Activated T-cell treated with anti-CD3 and anti-CD28 coated beads for 48 hours (primary cell): ENCODE data around the gene RAF1.
A peak's percentile ranks its signal among the peaks of the same experiment; 100 is the strongest.
"Not testable (repeated sequence)": the region's sequence is repeated elsewhere in the genome, so short reads cannot be mapped to it uniquely, and the experiment has no call there.

Experiments used
- DNase-seq: peaks from one replicate; pipeline ENCODE4 v3.0.0-alpha.2; 2020; ENCODE audit warnings: low read depth

Gene RAF1

GRCh38 chr3:12663936-12664908 is at the start of gene RAF1:
TSS of gene RAF1 (minus strand) at chr3:12664117. CDS start at chr3:12618721, 45,396 bp downstream.
- peak; percentile 97 for DNase-seq

- no peak for DNase-seq
These were observed 46.1 kb upstream of the RAF1 start for GRCh38 chr3:12710062-12710461.

- no peak for DNase-seq
These were observed 45.4 kb upstream of the RAF1 start for GRCh38 chr3:12709334-12709733.

- DNase-seq, result no peak
These were observed 44.8 kb upstream of the RAF1 start for GRCh38 chr3:12708584-12709192.

- DNase-seq, result no peak
These were observed 43.5 kb upstream of the RAF1 start for GRCh38 chr3:12707449-12707848.

GRCh38 chr3:12706504-12707253 is 42.8 kb upstream of the RAF1 start:
- peak; percentile 49 for DNase-seq

- no peak for DNase-seq
These were observed 42.1 kb upstream of the RAF1 start for GRCh38 chr3:12705981-12706380.

GRCh38 chr3:12705374-12705926 is 41.5 kb upstream of the RAF1 start:
- no peak for DNase-seq

GRCh38 chr3:12702501-12702900 is 38.6 kb upstream of the RAF1 start:
- no peak for DNase-seq

GRCh38 chr3:12701601-12702000 is 37.7 kb upstream of the RAF1 start:
- DNase-seq, result not testable (repeated sequence)

GRCh38 chr3:12700800-12701199 is 36.9 kb upstream of the RAF1 start:
- no peak for DNase-seq

GRCh38 chr3:12695916-12696315 is 32.0 kb upstream of the RAF1 start:
- no peak for DNase-seq

- DNase-seq, result no peak
These were observed 31.2 kb upstream of the RAF1 start for GRCh38 chr3:12695112-12695511.

- DNase-seq, result no peak
These were observed 28.5 kb upstream of the RAF1 start for GRCh38 chr3:12692444-12692843.

- DNase-seq, result no peak
These were observed 26.2 kb upstream of the RAF1 start for GRCh38 chr3:12689997-12690711.

GRCh38 chr3:12687948-12688347 is 24.0 kb upstream of the RAF1 start:
- DNase-seq, result no peak

GRCh38 chr3:12686096-12686495 is 22.2 kb upstream of the RAF1 start:
- DNase-seq, result no peak

GRCh38 chr3:12681943-12682390 is 18.1 kb upstream of the RAF1 start:
- no peak for DNase-seq

- no peak for DNase-seq
These were observed 17.4 kb upstream of the RAF1 start for GRCh38 chr3:12681089-12681942.

GRCh38 chr3:12679468-12679867 is 15.6 kb upstream of the RAF1 start:
- DNase-seq, result no peak

- DNase-seq, result no peak
These were observed 13.7 kb upstream of the RAF1 start for GRCh38 chr3:12677616-12678015.
